GM23338 (cell line): Measurements from ENCODE around the gene ZNF236. TPM values are rescaled to one million over a fixed set of nuclear protein-coding genes. Genes with fewer than 3 reads are reported as not detected.

ENCODE experiments used
- ATAC-seq: fragments of 200-7000 bp; cut with Tn5 transposase; 3 replicates; pipeline ENCODE4 v1.9.1; 2020
- DNase-seq: peaks from one replicate; pipeline ENCODE4 v3.0.0-alpha.2; 2015; ENCODE audit warnings: low spot score
- H2AFZ ChIP-seq: fragments of 200-600 bp; sonication (generic); 2 replicates; pipeline ENCODE4 v1.8.0; 2016; ENCODE audit warnings: antibody characterized with exemption, mild to moderate bottlenecking, moderate library complexity
- H3F3A ChIP-seq: fragments of 200-600 bp; sonication (generic); replicated peaks from 2 replicates; pipeline ENCODE4 v1.8.0; 2017; ENCODE audit warnings: antibody characterized with exemption, mixed run types, low read depth
- H3K27ac ChIP-seq: fragments of 200-600 bp; sonication (generic); 2 replicates; pipeline ENCODE4 v1.6.1; 2016; ENCODE audit warnings: low read depth
- H3K27me3 ChIP-seq: fragments of 200-600 bp; sonication (generic); 2 replicates; pipeline ENCODE4 v1.8.0; 2016; ENCODE audit warnings: mild to moderate bottlenecking, mixed run types, moderate library complexity; ENCODE audit not compliant: insufficient read depth
- H3K36me3 ChIP-seq: fragments of 200-600 bp; sonication (generic); 2 replicates; pipeline ENCODE4 v1.8.0; 2016; ENCODE audit warnings: mild to moderate bottlenecking; ENCODE audit not compliant: insufficient read depth
- H3K4me1 ChIP-seq: fragments of 200-600 bp; sonication (generic); 2 replicates; pipeline ENCODE4 v1.8.0; 2016; ENCODE audit warnings: mild to moderate bottlenecking, moderate library complexity; ENCODE audit not compliant: insufficient read depth
- H3K4me2 ChIP-seq: fragments of 200-600 bp; sonication (generic); 2 replicates; pipeline ENCODE4 v1.7.1; 2017; ENCODE audit warnings: mixed run types
- H3K4me3 ChIP-seq: fragments of 200-600 bp; sonication (generic); 2 replicates; pipeline ENCODE4 v1.6.1; 2016; ENCODE audit warnings: mixed run types
- H3K79me2 ChIP-seq: fragments of 200-600 bp; sonication (generic); replicated peaks from 2 replicates; pipeline ENCODE4 v1.8.0; 2017; ENCODE audit warnings: mild to moderate bottlenecking; ENCODE audit not compliant: insufficient read depth
- H3K9me2 ChIP-seq: fragments of 200-600 bp; sonication (generic); 2 replicates; pipeline ENCODE4 v1.8.0; 2017; ENCODE audit not compliant: insufficient read depth
- H4K20me1 ChIP-seq: fragments of 200-600 bp; sonication (generic); replicated peaks from 2 replicates; pipeline ENCODE4 v1.8.0; 2017; ENCODE audit warnings: mild to moderate bottlenecking; ENCODE audit not compliant: insufficient read depth
- H3K27ac Mint-ChIP-seq: 2 replicates; pipeline ENCODE4 v1.8.0; 2020; ENCODE audit warnings: inconsistent platforms, mild to moderate bottlenecking, moderate library complexity, mixed read lengths
- H3K27me3 Mint-ChIP-seq: 3 replicates; pipeline ENCODE4 v1.8.0; 2022; ENCODE audit warnings: low read depth, mild to moderate bottlenecking, moderate library complexity, mixed read lengths, inconsistent platforms; ENCODE audit not compliant: insufficient read depth, poor library complexity
- H3K36me3 Mint-ChIP-seq: 3 replicates; pipeline ENCODE4 v1.8.0; 2021; ENCODE audit warnings: low read depth, mild to moderate bottlenecking, inconsistent platforms, moderate library complexity, mixed read lengths
- H3K4me1 Mint-ChIP-seq: 3 replicates; pipeline ENCODE4 v1.8.0; 2020; ENCODE audit warnings: mild to moderate bottlenecking, inconsistent platforms, mixed read lengths
- H3K4me3 Mint-ChIP-seq: 3 replicates; pipeline ENCODE4 v1.8.0; 2021; ENCODE audit warnings: moderate library complexity, mild to moderate bottlenecking, inconsistent platforms, mixed read lengths
- H3K9me3 Mint-ChIP-seq: 3 replicates; pipeline ENCODE4 v1.8.0; 2020; ENCODE audit warnings: moderate library complexity, mild to moderate bottlenecking, inconsistent platforms, mixed read lengths
- EZH2 ChIP-seq: fragments of 200-600 bp; sonication (generic); IDR thresholded peaks from one replicate; pipeline ENCODE4 v1.8.0; 2017; ENCODE audit warnings: antibody characterized with exemption, mild to moderate bottlenecking, low read depth; ENCODE audit not compliant: unreplicated experiment
- NANOG ChIP-seq: IDR thresholded peaks from 2 replicates; pipeline ENCODE4 v1.6.1; 2016; ENCODE audit warnings: antibody characterized with exemption, borderline replicate concordance
- POLR2AphosphoS5 ChIP-seq: IDR thresholded peaks from 2 replicates; pipeline ENCODE4 v1.6.1; 2016; ENCODE audit warnings: antibody characterized with exemption, low read depth
- STAT1 ChIP-seq: IDR thresholded peaks from one replicate; pipeline ENCODE4 v1.6.1; 2016; ENCODE audit warnings: antibody characterized with exemption; ENCODE audit not compliant: unreplicated experiment
- ZNF114 ChIP-seq: fragments of 250-450 bp; sonication (Bioruptor Pico); IDR thresholded peaks from 2 replicates; pipeline ENCODE4 v1.5.0; 2020; ENCODE audit warnings: mild to moderate bottlenecking, moderate library complexity
- ZNF331 ChIP-seq: fragments of 250-450 bp; sonication (Bioruptor Pico); IDR thresholded peaks from 2 replicates; pipeline ENCODE4 v1.5.0; 2020; ENCODE audit warnings: low read depth, mild to moderate bottlenecking, moderate library complexity
- polyA plus RNA-seq: library from polyadenylated mRNA; unstranded; fragments of >200 nt; fragmentation: Nextera tagmentation; extraction: Ambion mirVana; gene quantifications from 2 replicates; pipeline ENCODE4 v1.2.1, GENCODE V29; 2016
- total RNA-seq: library from RNA; depleted of rRNA; stranded (reverse); fragments of >200 nt; shearing (Covaris generic); gene quantifications from 2 replicates; pipeline ENCODE4 v1.2.3, GENCODE V29; 2014
- TF ChIP-seq, protein P1 (sequence below): fragments of 250-450 bp; sonication (Bioruptor Pico); IDR thresholded peaks from 2 replicates; pipeline ENCODE4 v1.5.0; 2020; ENCODE audit warnings: mild to moderate bottlenecking, moderate library complexity
- TF ChIP-seq, protein P2 (sequence below): IDR thresholded peaks from 2 replicates; pipeline ENCODE4 v1.6.1; 2016; ENCODE audit warnings: antibody characterized with exemption
- TF ChIP-seq, protein P3 (sequence below), 2 experiments: fragments of 200-600 bp in 1 of 2; sonication (generic) in 1 of 2; conservative IDR thresholded peaks; 2 replicates each; pipeline versions ENCODE4 v1.5.1 to v1.6.1; 2016 to 2017; ENCODE audit warnings: antibody characterized with exemption in 2 of 2, low read depth in 2 of 2, mild to moderate bottlenecking in 2 of 2, moderate library complexity in 1 of 2
- TF ChIP-seq, protein P4 (sequence below): IDR thresholded peaks from one replicate; pipeline ENCODE4 v1.6.1; 2018; ENCODE audit warnings: antibody characterized with exemption; ENCODE audit not compliant: unreplicated experiment

ZNF236 gene
- total and polyA plus RNA-seq, 2 experiments from 2014 or later: 8.9 to 16.3 TPM

DNA sequence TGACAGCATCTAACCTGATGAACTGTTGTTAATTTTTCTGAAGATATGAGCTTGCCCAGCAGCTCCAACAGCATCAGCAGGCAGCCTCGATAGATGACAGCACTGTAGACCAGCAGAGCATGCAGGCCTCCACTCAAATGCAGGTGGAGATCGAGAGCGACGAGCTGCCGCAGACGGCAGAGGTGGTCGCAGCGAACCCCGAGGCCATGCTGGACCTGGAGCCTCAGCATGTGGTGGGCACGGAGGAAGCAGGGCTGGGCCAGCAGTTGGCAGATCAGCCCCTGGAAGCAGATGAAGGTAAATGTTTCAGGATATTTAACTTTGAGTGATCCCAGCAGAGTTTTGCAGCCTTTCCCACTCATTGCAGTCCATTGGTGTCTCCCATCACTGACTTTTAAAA is 85.9 kb downstream of the ZNF236 start (continued):
- TF ChIP-seq, protein P1, sequence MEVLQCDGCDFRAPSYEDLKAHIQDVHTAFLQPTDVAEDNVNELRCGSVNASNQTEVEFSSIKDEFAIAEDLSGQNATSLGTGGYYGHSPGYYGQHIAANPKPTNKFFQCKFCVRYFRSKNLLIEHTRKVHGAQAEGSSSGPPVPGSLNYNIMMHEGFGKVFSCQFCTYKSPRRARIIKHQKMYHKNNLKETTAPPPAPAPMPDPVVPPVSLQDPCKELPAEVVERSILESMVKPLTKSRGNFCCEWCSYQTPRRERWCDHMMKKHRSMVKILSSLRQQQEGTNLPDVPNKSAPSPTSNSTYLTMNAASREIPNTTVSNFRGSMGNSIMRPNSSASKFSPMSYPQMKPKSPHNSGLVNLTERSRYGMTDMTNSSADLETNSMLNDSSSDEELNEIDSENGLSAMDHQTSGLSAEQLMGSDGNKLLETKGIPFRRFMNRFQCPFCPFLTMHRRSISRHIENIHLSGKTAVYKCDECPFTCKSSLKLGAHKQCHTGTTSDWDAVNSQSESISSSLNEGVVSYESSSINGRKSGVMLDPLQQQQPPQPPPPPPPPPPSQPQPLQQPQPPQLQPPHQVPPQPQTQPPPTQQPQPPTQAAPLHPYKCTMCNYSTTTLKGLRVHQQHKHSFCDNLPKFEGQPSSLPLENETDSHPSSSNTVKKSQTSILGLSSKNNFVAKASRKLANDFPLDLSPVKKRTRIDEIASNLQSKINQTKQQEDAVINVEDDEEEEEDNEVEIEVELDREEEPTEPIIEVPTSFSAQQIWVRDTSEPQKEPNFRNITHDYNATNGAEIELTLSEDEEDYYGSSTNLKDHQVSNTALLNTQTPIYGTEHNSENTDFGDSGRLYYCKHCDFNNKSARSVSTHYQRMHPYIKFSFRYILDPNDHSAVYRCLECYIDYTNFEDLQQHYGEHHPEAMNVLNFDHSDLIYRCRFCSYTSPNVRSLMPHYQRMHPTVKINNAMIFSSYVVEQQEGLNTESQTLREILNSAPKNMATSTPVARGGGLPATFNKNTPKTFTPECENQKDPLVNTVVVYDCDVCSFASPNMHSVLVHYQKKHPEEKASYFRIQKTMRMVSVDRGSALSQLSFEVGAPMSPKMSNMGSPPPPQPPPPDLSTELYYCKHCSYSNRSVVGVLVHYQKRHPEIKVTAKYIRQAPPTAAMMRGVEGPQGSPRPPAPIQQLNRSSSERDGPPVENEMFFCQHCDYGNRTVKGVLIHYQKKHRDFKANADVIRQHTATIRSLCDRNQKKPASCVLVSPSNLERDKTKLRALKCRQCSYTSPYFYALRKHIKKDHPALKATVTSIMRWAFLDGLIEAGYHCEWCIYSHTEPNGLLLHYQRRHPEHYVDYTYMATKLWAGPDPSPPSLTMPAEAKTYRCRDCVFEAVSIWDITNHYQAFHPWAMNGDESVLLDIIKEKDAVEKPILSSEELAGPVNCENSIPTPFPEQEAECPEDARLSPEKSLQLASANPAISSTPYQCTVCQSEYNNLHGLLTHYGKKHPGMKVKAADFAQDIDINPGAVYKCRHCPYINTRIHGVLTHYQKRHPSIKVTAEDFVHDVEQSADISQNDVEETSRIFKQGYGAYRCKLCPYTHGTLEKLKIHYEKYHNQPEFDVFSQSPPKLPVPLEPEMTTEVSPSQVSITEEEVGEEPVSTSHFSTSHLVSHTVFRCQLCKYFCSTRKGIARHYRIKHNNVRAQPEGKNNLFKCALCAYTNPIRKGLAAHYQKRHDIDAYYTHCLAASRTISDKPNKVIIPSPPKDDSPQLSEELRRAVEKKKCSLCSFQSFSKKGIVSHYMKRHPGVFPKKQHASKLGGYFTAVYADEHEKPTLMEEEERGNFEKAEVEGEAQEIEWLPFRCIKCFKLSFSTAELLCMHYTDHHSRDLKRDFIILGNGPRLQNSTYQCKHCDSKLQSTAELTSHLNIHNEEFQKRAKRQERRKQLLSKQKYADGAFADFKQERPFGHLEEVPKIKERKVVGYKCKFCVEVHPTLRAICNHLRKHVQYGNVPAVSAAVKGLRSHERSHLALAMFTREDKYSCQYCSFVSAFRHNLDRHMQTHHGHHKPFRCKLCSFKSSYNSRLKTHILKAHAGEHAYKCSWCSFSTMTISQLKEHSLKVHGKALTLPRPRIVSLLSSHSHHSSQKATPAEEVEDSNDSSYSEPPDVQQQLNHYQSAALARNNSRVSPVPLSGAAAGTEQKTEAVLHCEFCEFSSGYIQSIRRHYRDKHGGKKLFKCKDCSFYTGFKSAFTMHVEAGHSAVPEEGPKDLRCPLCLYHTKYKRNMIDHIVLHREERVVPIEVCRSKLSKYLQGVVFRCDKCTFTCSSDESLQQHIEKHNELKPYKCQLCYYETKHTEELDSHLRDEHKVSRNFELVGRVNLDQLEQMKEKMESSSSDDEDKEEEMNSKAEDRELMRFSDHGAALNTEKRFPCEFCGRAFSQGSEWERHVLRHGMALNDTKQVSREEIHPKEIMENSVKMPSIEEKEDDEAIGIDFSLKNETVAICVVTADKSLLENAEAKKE (CRISPR knock-in tag): no peak

DNA sequence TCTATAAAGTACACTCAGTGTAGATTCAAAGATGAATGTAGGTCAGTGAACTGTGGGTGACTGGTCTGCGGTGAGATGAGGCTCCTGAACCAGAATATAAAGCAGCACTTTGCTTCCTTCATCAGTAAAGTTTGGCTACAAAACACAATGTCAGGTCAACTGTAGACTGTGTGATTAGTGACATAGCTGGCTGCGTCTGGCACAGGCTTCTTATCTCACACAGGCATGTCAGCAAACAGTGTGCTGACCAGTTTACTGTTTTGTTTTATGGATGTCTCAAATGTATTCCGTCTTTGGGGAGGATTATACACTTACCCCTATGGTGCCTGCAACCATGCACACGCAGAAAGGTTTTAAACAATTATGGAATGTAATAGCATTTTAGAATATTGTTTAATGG is 87.1 kb downstream of the ZNF236 start:
- no peaks in the 10 kb centered on the region for H3F3A ChIP-seq
- H3K27ac Mint-ChIP-seq: no peak overlapping the region
- H3K27me3 ChIP-seq: no peaks in the 10 kb centered on the region
- no peaks in the 10 kb centered on the region for H3K4me1 Mint-ChIP-seq
- ATAC-seq (no peak), DNase-seq (no peak)
- H3K79me2 ChIP-seq: no peaks in the 10 kb centered on the region
- no peaks in the 10 kb centered on the region; the same call in 2 of the 3 replicates for H3K9me3 Mint-ChIP-seq
- no peaks in the 10 kb centered on the region for H3K4me1 ChIP-seq
- no peaks in the 10 kb centered on the region for H4K20me1 ChIP-seq
- no peak overlapping the region for H2AFZ ChIP-seq
- no peak overlapping the region for H3K4me3 Mint-ChIP-seq
- no peaks in the 10 kb centered on the region for H3K9me2 ChIP-seq
- no peaks in the 10 kb centered on the region for H3K36me3 ChIP-seq
- peaks cover 22% of the 10 kb centered on the region; the same call in 2 of the 3 replicates for H3K36me3 Mint-ChIP-seq
- H3K4me3 ChIP-seq: no peak overlapping the region
- no peak overlapping the region for H3K4me2 ChIP-seq
- H3K27me3 Mint-ChIP-seq: no peaks in the 10 kb centered on the region
- no peak overlapping the region for H3K27ac ChIP-seq
- TF ChIP-seq POLR2AphosphoS5 (no peak), ZNF114 (CRISPR knock-in tag) (no peak), STAT1 (no peak), ZNF331 (CRISPR knock-in tag) (no peak), EZH2 (no peak), NANOG (no peak)
- TF ChIP-seq, protein P2, sequence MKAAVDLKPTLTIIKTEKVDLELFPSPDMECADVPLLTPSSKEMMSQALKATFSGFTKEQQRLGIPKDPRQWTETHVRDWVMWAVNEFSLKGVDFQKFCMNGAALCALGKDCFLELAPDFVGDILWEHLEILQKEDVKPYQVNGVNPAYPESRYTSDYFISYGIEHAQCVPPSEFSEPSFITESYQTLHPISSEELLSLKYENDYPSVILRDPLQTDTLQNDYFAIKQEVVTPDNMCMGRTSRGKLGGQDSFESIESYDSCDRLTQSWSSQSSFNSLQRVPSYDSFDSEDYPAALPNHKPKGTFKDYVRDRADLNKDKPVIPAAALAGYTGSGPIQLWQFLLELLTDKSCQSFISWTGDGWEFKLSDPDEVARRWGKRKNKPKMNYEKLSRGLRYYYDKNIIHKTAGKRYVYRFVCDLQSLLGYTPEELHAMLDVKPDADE: no peak
- TF ChIP-seq, protein P3, sequence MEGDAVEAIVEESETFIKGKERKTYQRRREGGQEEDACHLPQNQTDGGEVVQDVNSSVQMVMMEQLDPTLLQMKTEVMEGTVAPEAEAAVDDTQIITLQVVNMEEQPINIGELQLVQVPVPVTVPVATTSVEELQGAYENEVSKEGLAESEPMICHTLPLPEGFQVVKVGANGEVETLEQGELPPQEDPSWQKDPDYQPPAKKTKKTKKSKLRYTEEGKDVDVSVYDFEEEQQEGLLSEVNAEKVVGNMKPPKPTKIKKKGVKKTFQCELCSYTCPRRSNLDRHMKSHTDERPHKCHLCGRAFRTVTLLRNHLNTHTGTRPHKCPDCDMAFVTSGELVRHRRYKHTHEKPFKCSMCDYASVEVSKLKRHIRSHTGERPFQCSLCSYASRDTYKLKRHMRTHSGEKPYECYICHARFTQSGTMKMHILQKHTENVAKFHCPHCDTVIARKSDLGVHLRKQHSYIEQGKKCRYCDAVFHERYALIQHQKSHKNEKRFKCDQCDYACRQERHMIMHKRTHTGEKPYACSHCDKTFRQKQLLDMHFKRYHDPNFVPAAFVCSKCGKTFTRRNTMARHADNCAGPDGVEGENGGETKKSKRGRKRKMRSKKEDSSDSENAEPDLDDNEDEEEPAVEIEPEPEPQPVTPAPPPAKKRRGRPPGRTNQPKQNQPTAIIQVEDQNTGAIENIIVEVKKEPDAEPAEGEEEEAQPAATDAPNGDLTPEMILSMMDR (conservative IDR thresholded peaks at IDR 0.05; ENCODE audit: low read depth in 2 of 2): no peak
- TF ChIP-seq, protein P4, sequence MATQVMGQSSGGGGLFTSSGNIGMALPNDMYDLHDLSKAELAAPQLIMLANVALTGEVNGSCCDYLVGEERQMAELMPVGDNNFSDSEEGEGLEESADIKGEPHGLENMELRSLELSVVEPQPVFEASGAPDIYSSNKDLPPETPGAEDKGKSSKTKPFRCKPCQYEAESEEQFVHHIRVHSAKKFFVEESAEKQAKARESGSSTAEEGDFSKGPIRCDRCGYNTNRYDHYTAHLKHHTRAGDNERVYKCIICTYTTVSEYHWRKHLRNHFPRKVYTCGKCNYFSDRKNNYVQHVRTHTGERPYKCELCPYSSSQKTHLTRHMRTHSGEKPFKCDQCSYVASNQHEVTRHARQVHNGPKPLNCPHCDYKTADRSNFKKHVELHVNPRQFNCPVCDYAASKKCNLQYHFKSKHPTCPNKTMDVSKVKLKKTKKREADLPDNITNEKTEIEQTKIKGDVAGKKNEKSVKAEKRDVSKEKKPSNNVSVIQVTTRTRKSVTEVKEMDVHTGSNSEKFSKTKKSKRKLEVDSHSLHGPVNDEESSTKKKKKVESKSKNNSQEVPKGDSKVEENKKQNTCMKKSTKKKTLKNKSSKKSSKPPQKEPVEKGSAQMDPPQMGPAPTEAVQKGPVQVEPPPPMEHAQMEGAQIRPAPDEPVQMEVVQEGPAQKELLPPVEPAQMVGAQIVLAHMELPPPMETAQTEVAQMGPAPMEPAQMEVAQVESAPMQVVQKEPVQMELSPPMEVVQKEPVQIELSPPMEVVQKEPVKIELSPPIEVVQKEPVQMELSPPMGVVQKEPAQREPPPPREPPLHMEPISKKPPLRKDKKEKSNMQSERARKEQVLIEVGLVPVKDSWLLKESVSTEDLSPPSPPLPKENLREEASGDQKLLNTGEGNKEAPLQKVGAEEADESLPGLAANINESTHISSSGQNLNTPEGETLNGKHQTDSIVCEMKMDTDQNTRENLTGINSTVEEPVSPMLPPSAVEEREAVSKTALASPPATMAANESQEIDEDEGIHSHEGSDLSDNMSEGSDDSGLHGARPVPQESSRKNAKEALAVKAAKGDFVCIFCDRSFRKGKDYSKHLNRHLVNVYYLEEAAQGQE: no peak
